ENCODE results near the gene PAIP2B.

GRCh38 chr2:71187589-71187988 lies 39.3 kb downstream of the PAIP2B start:
- TF ChIP-seq CTCF (IDR thresholded peaks at IDR 0.05; ENCODE audit: low read depth, low read length, poor library complexity, severe bottlenecking) (no peak), EZH2phosphoT487 (IDR thresholded peaks at IDR 0.05; ENCODE audit: borderline replicate concordance, low read length) (no peak)

Measured in DOHH2 (cell line).